Esophagus squamous epithelium (tissue), 4 donors: Measurements from ENCODE around the gene TRIM54.
"Not testable (repeated sequence)": the region's sequence is repeated elsewhere in the genome, so short reads cannot be mapped to it uniquely, and the experiment has no call there.

Experiments used
- CTCF ChIP-seq, 6 experiments: fragments of 450-650 bp in 4 of 6; fragments of 200-600 bp in 2 of 6; sonication (generic) in 2 of 6; IDR thresholded peaks; one replicate each; pipeline ENCODE4 v1.5.1; 2016 to 2019; ENCODE audit warnings: antibody characterized with exemption in 6 of 6, mild to moderate bottlenecking in 4 of 6, moderate library complexity in 4 of 6
- POLR2A ChIP-seq, 4 donors: fragments of 450-650 bp; IDR thresholded peaks; one replicate each; pipeline ENCODE4 v1.6.1; 2017; ENCODE audit warnings: antibody characterized with exemption in 4 of 4, mild to moderate bottlenecking in 4 of 4, moderate library complexity in 3 of 4

GRCh38 chr2:27272537-27273522 is 9.4 kb upstream of the TRIM54 start:
- TF ChIP-seq CTCF, POLR2A (IDR thresholded peaks at IDR 0.05): not testable (repeated sequence)
